Endothelial cell of umbilical vein (primary cell): ENCODE data around the gene CLCN3. TPM values are rescaled to one million over a fixed set of nuclear protein-coding genes. Genes with fewer than 3 reads are reported as not detected.
"Not testable (repeated sequence)": the region's sequence is repeated elsewhere in the genome, so short reads cannot be mapped to it uniquely, and the experiment has no call there.

Experiments
- BruUV-seq: library from RNA; stranded (reverse); fragments of 400-500 nt; replicated peaks from 2 replicates; lab custom pipeline; 2021; lab: Mats Ljungman, UMichigan
- CTCF ChIA-PET: fragments of 300-600, 350-600 bp; sonication (Branson Sonifier 250); formaldehyde crosslinking; loops from one replicate; lab custom pipeline; 2021; ENCODE audit warnings: antibody characterized with exemption, inconsistent platforms; lab: Charles Lee
- POLR2A ChIA-PET: fragments of 300-600, 350-600 bp; sonication (Branson Sonifier 250); formaldehyde crosslinking; loops from one replicate; lab custom pipeline; 2021; ENCODE audit warnings: antibody characterized with exemption, inconsistent platforms; lab: Charles Lee
- DNase-seq: peaks from one replicate; pipeline ENCODE4 v3.0.0-alpha.2; 2011; ENCODE audit warnings: low read depth, low spot score
- FAIRE-seq: peaks from 2 replicates; lab custom pipeline; 2011; peaks lifted over from hg19 to GRCh38; lab: Jason Lieb, UNC
- H2AFZ ChIP-seq: 2 replicates; pipeline ENCODE4 v1.6.0; 2012; ENCODE audit warnings: low read depth, low read length, control low read depth, inconsistent platforms
- H3K27ac ChIP-seq: 2 replicates; pipeline ENCODE4 v1.5.1; 2011; ENCODE audit warnings: low read depth, mild to moderate bottlenecking, control low read depth, low read length, moderate library complexity; ENCODE audit not compliant: insufficient read depth
- H3K27me3 ChIP-seq, 2 experiments: 2 replicates each; pipeline versions ENCODE4 v1.6.0 to v1.6.1; 2011; ENCODE audit warnings: low read length in 2 of 2, mixed read lengths in 1 of 2; ENCODE audit not compliant: control insufficient read depth in 2 of 2, insufficient read depth in 2 of 2
- H3K36me3 ChIP-seq, 2 experiments: 2 replicates in 1 of 2; 3 replicates in 1 of 2; pipeline ENCODE4 v1.5.1; 2011; ENCODE audit warnings: low read length in 2 of 2, mild to moderate bottlenecking in 1 of 2, moderate library complexity in 1 of 2; ENCODE audit not compliant: control insufficient read depth in 2 of 2, insufficient read depth in 2 of 2; ENCODE audit errors: extremely low read depth in 1 of 2
- H3K4me1 ChIP-seq: 3 replicates; pipeline ENCODE4 v1.5.1; 2011; ENCODE audit warnings: mild to moderate bottlenecking, low read length; ENCODE audit not compliant: control insufficient read depth, insufficient read depth; ENCODE audit errors: extremely low read depth
- H3K4me2 ChIP-seq: 2 replicates; pipeline ENCODE4 v1.6.1; 2011; ENCODE audit warnings: low read length, control low read depth, mixed read lengths; ENCODE audit not compliant: insufficient read depth
- H3K4me3 ChIP-seq, 3 experiments: fragments of 200-600 bp in 1 of 3; sonication (generic), shearing (Covaris generic) in 1 of 3; replicated peaks in 1 of 3; 2 replicates each; pipeline ENCODE4 v1.5.1; 2011 to 2016; ENCODE audit warnings: control low read depth in 3 of 3, low read length in 3 of 3, mild to moderate bottlenecking in 2 of 3, inconsistent platforms in 1 of 3, low read depth in 1 of 3, moderate library complexity in 1 of 3; ENCODE audit not compliant: insufficient read depth in 1 of 3
- H3K79me2 ChIP-seq: 2 replicates; pipeline ENCODE4 v1.6.0; 2012; ENCODE audit warnings: low read length, inconsistent platforms; ENCODE audit not compliant: control insufficient read depth, insufficient read depth
- H3K9ac ChIP-seq: replicated peaks from 2 replicates; pipeline ENCODE3; 2011; ENCODE audit warnings: low read length, control low read depth; ENCODE audit not compliant: insufficient read depth; ENCODE audit errors: extremely low read depth
- H3K9me1 ChIP-seq: replicated peaks from 3 replicates; pipeline ENCODE4 v1.6.0; 2011; ENCODE audit warnings: mild to moderate bottlenecking, low read length; ENCODE audit not compliant: control insufficient read depth, insufficient read depth; ENCODE audit errors: extremely low read depth
- H3K9me3 ChIP-seq: replicated peaks from 2 replicates; pipeline ENCODE4 v1.5.1; 2012; ENCODE audit warnings: low read length, inconsistent platforms; ENCODE audit not compliant: control insufficient read depth, insufficient read depth
- H4K20me1 ChIP-seq: replicated peaks from 2 replicates; pipeline ENCODE3; 2011; ENCODE audit warnings: mild to moderate bottlenecking, low read length; ENCODE audit not compliant: control insufficient read depth, insufficient read depth; ENCODE audit errors: extremely low read depth
- CTCF ChIP-seq, 2 donors: IDR thresholded peaks; 1 replicate in 1 of 2; 2 replicates in 1 of 2; pipeline ENCODE4 v1.5.1; 2011; ENCODE audit warnings: low read length in 2 of 2, mild to moderate bottlenecking in 2 of 2, moderate library complexity in 2 of 2, control low read depth in 1 of 2, inconsistent platforms in 1 of 2, low read depth in 1 of 2; ENCODE audit not compliant: insufficient read depth in 1 of 2; ENCODE audit errors: extremely low read depth in 1 of 2
- EZH2 ChIP-seq: IDR thresholded peaks from 2 replicates; pipeline ENCODE4 v1.6.1; 2012; ENCODE audit warnings: borderline replicate concordance, low read depth, mild to moderate bottlenecking, moderate library complexity, low read length, inconsistent platforms; ENCODE audit not compliant: severe bottlenecking
- FOS ChIP-seq: IDR thresholded peaks from 2 replicates; pipeline ENCODE4 v1.6.1; 2011; ENCODE audit warnings: mild to moderate bottlenecking, low read length, moderate library complexity, borderline replicate concordance; ENCODE audit not compliant: insufficient read depth
- GATA2 ChIP-seq: IDR thresholded peaks from 2 replicates; pipeline ENCODE4 v1.7.0; 2011; ENCODE audit warnings: low read depth, mild to moderate bottlenecking, moderate library complexity, mixed read lengths, low read length; ENCODE audit not compliant: insufficient read length, insufficient read depth
- JUN ChIP-seq: IDR thresholded peaks from 2 replicates; pipeline ENCODE4 v1.6.1; 2011; ENCODE audit warnings: borderline replicate concordance, low read depth; ENCODE audit not compliant: insufficient read length, insufficient read depth
- MAX ChIP-seq: IDR thresholded peaks from 2 replicates; pipeline ENCODE4 v1.6.1; 2011; ENCODE audit not compliant: insufficient read depth, insufficient read length
- MYC ChIP-seq: IDR thresholded peaks from one replicate; pipeline ENCODE4 v1.6.1; 2011; ENCODE audit warnings: mild to moderate bottlenecking, low read depth, low read length
- POLR2A ChIP-seq: IDR thresholded peaks from 2 replicates; pipeline ENCODE4 v1.6.1; 2012; ENCODE audit warnings: low read depth, mild to moderate bottlenecking, control low read depth, low read length
- POLR2AphosphoS5 ChIP-seq: IDR thresholded peaks from 2 replicates; pipeline ENCODE4 v1.6.1; 2012; ENCODE audit warnings: low read depth, mild to moderate bottlenecking, control low read depth, low read length, moderate library complexity; ENCODE audit not compliant: insufficient read depth
- dilution Hi-C: fragments of 300-500 bp; cut with MboI; formaldehyde crosslinking; loops from one replicate; pipeline ENCODE4 v1.15.0; 2019; ENCODE audit warnings: low sequenced_read_pairs; ENCODE audit not compliant: extremely low pct_ligation_motif_present
- intact Hi-C: fragments of 100-400 bp; cut with micrococcal nuclease; formaldehyde crosslinking; loops from one replicate; pipeline ENCODE4 v1.10.0; 2022
- polyA plus RNA-seq, 4 experiments: library from polyadenylated mRNA; depleted of rRNA in 3 of 4; stranded (reverse) in 3 of 4; unstranded in 1 of 4; fragments of >200 nt; gene quantifications; 2 replicates each; pipeline versions ENCODE4 v1.2.1 to v1.2.3, GENCODE V29; 2011 to 2012; ENCODE audit warnings: missing spikeins in 1 of 4
- total RNA-seq: library from RNA; stranded (reverse); gene quantifications from 2 replicates; pipeline ENCODE4 v1.2.3, GENCODE V29; 2021

CLCN3 gene
- total and polyA plus RNA-seq, 2 donors (not counting 3 experiments of a cell fraction or from before 2014, with no cell fraction given) = 16.5 to 51.4 TPM

- Histone ChIP-seq H3K79me2 (peaks cover 53% of the 10 kb centered on the region), H3K36me3 (no peaks in the 10 kb centered on the region), H3K4me1 (peaks cover 19% of the 10 kb centered on the region), H3K9me3 (no peaks in the 10 kb centered on the region), H3K4me2 (peak overlapping the region; percentile 100), H3K27me3 (no peaks in the 10 kb centered on the region), H4K20me1 (peaks cover 4% of the 10 kb centered on the region), H2AFZ (no peak overlapping the region), H3K27ac (peak overlapping the region; percentile 92), H3K9ac (peak overlapping the region; percentile 99), H3K9me1 (no peaks in the 10 kb centered on the region), H3K4me3 (peak overlapping the region in 2 of 3 experiments; percentile 91 to 98)
- CTCF ChIA-PET = interaction anchor here (1.3 kb wide), 1 partner anchor 9 kb away, joined by 3 read pairs; no protein-coding TSS in a partner anchor
- POLR2A ChIA-PET = no interaction called here
- peak; percentile 46 for DNase-seq
- dilution Hi-C loops = no loop called here
- intact Hi-C loops = no loop called here
- FAIRE-seq = no peak
- no TSS peak for BruUV-seq
- TF ChIP-seq CTCF (IDR thresholded peaks at IDR 0.05; ENCODE audit: extremely low read depth in 1 of 2, insufficient read depth in 1 of 2, low read depth in 1 of 2, low read length in 2 of 2) = no peak
- TF ChIP-seq EZH2 = no peak
- TF ChIP-seq GATA2 = no peak
- TF ChIP-seq POLR2AphosphoS5 = no peak
- no peak for TF ChIP-seq FOS
- TF ChIP-seq MYC = no peak
- no peak for TF ChIP-seq JUN
- TF ChIP-seq MAX = no peak
- no peak for TF ChIP-seq POLR2A
Observed at GRCh38 chr4:169622566-169622965, 2.2 kb downstream of the CLCN3 start.

- not testable (repeated sequence) for FAIRE-seq
Observed at GRCh38 chr4:169624012-169624411, 3.6 kb downstream of the CLCN3 start.

More at GRCh38 chr4:169624012-169624411, 3.6 kb downstream of the CLCN3 start:
- H3K9me1 ChIP-seq, POLR2A ChIA-PET, H3K36me3 ChIP-seq, intact Hi-C loops, BruUV-seq, H3K27ac ChIP-seq, H3K27me3 ChIP-seq, H3K4me3 ChIP-seq, DNase-seq, H3K9me3 ChIP-seq, dilution Hi-C loops, H3K9ac ChIP-seq, H3K4me2 ChIP-seq, H2AFZ ChIP-seq, H4K20me1 ChIP-seq: not testable (repeated sequence)
- Histone ChIP-seq H3K79me2 (peaks cover 55% of the 10 kb centered on the region), H3K4me1 (peaks cover 19% of the 10 kb centered on the region)
- CTCF ChIA-PET = interaction anchor here (1.2 to 1.6 kb wide), 2 partner anchors 11 to 99 kb away, joined by 4 to 5 read pairs; no protein-coding TSS in a partner anchor
